ENCODE measurements around the gene CLEC2D. TPM values are rescaled to one million over a fixed set of nuclear protein-coding genes. Genes with fewer than 3 reads are reported as not detected.

Gene CLEC2D
- total and polyA plus RNA-seq, 10 of the 15 experiments (the other 5 are each of a cell fraction or from before 2014, with no cell fraction given), result 4.6 to 29.8 (median 16.0) TPM

GRCh38 chr12:9661720-9662119, 7.8 kb upstream of the CLEC2D start:
- ChIA-PET CTCF (interaction anchor here (0.8 to 1.1 kb wide), 4 partner anchors 26 to 136 kb away, joined by 3 to 4 read pairs (median 3); no protein-coding TSS in a partner anchor), RAD21 (ENCODE audit: unreplicated experiment) (no interaction called here), SMC1A (ENCODE audit: uncharacterized antibody, unreplicated experiment) (interaction anchor here (0.6 to 1.8 kb wide), 4 partner anchors 24 to 950 kb away, joined by 3 to 4 read pairs (median 4); no protein-coding TSS in a partner anchor), POLR2A (no interaction called here)
- DNase-seq (ENCODE audit: low read depth, low spot score), result no peak
- in situ Hi-C loops (cut with MboI) (loop anchor here (25.0 kb wide), 1 partner anchor 1024 kb away; no protein-coding TSS in a partner anchor), intact Hi-C loops (cut with micrococcal nuclease; ENCODE audit: unreplicated experiment) (no loop called here)
- WGBS (ENCODE audit: insufficient coverage, insufficient replicate concordance, low lambda C conversion rate, missing lambda C conversion rate), result 95% methylated on average over 2 of the region's 2 CpGs
- Histone ChIP-seq H4K20me1 (ENCODE audit: control insufficient read depth, insufficient read depth) (no peaks in the 10 kb centered on the region), H3K79me2 (ENCODE audit: control insufficient read depth, insufficient read depth, low read length) (no peaks in the 10 kb centered on the region), H3K36me3 (ENCODE audit: control insufficient read depth in 2 of 2, insufficient read depth in 2 of 2, low read length in 1 of 2) (peaks cover 0 to 3% of the 10 kb centered on the region in 2 experiments; a peak in 1 of 4 replicates), H3K4me3 (no peak overlapping the region), H3K9ac (ENCODE audit: control insufficient read depth, insufficient read depth, low read length) (no peak overlapping the region), H3K27ac (ENCODE audit: control insufficient read depth, insufficient read depth) (no peak overlapping the region), H3K4me2 (ENCODE audit: control insufficient read depth, insufficient read depth) (no peak overlapping the region), H3K9me3 (replicated peaks; ENCODE audit: control insufficient read depth, insufficient read depth, low read length) (no peaks in the 10 kb centered on the region; the same call in 2 of the 3 replicates), H3K4me1 (ENCODE audit: control insufficient read depth, insufficient read depth, low read length) (no peaks in the 10 kb centered on the region; the same call in 1 of the 2 replicates), H3K27me3 (replicated peaks in 1 of 2; ENCODE audit: control insufficient read depth in 2 of 2, insufficient read depth in 2 of 2, low read length in 1 of 2) (no peaks in the 10 kb centered on the region; a peak in 1 of 4 replicates), H2AFZ (ENCODE audit: control insufficient read depth, low read depth, low read length) (no peak overlapping the region)
- ATAC-seq, result no peak
- no TSS peak for BruUV-seq (replicated peaks)
- no peak for FAIRE-seq
- no peak for TF ChIP-seq IRF4 (IDR thresholded peaks at IDR 0.05; ENCODE audit: low read depth, low read length)
- no peak for TF ChIP-seq HSF1 (IDR thresholded peaks at IDR 0.05; ENCODE audit: low read depth, low read length)
- TF ChIP-seq POLR2A (IDR thresholded peaks at IDR 0.05; ENCODE audit: low read depth, low read length), result no peak
- no peak for TF ChIP-seq LARP7 (IDR thresholded peaks at IDR 0.05)
- TF ChIP-seq IRF3 (IDR thresholded peaks at IDR 0.05), result no peak
- TF ChIP-seq RELB (IDR thresholded peaks at IDR 0.05; ENCODE audit: low read depth), result no peak
- TF ChIP-seq ZBTB40 (IDR thresholded peaks at IDR 0.05; ENCODE audit: borderline replicate concordance), result no peak
- TF ChIP-seq YBX1 (IDR thresholded peaks at IDR 0.05), result no peak
- no peak for TF ChIP-seq PKNOX1 (IDR thresholded peaks at IDR 0.05)
- no peak for TF ChIP-seq USF2 (IDR thresholded peaks at IDR 0.05; ENCODE audit: borderline replicate concordance, low read depth, low read length)
- no peak for TF ChIP-seq ELK1 (IDR thresholded peaks at IDR 0.05; ENCODE audit: low read depth, low read length)
- TF ChIP-seq MEF2B (IDR thresholded peaks at IDR 0.05; ENCODE audit: partially characterized antibody, poor library complexity, severe bottlenecking), result no peak
- no peak for TF ChIP-seq SMARCA5 (IDR thresholded peaks at IDR 0.05)

Measured in GM12878 (cell line).